ENCODE results near the gene ZNF579.

Gene ZNF579

GRCh38 chr19:55611983-55612645 lies 31.5 kb upstream of the ZNF579 start:
- DNase-seq (ENCODE audit: low read depth in 2 of 2) = no peak

- DNase-seq (ENCODE audit: low read depth in 2 of 2) = no peak
Observed at GRCh38 chr19:55611300-55611982, 30.8 kb upstream of the ZNF579 start.

- no peak for DNase-seq (ENCODE audit: low read depth in 2 of 2)
Observed at GRCh38 chr19:55609326-55609725, 28.7 kb upstream of the ZNF579 start.

- no peak for DNase-seq (ENCODE audit: low read depth in 2 of 2)
Observed at GRCh38 chr19:55606817-55607216, 26.2 kb upstream of the ZNF579 start.

GRCh38 chr19:55606471-55606787 lies 25.8 kb upstream of the ZNF579 start:
- no peak for DNase-seq (ENCODE audit: low read depth in 2 of 2)

- peak; percentile 44 to 52 for DNase-seq (ENCODE audit: low read depth in 2 of 2)
Observed at GRCh38 chr19:55605637-55606470, 25.2 kb upstream of the ZNF579 start, which contains the start of gene ZNF865. TSS of gene ZNF865 (plus strand) at chr19:55605647. CDS start at chr19:55613619, 7,972 bp downstream.

- DNase-seq (ENCODE audit: low read depth in 2 of 2) = peak; percentile 97 to 98
Observed at GRCh38 chr19:55605207-55605636, 24.6 kb upstream of the ZNF579 start.

GRCh38 chr19:55603581-55604292 lies 23.1 kb upstream of the ZNF579 start:
- DNase-seq (ENCODE audit: low read depth in 2 of 2) = no peak

GRCh38 chr19:55603115-55603514 lies 22.5 kb upstream of the ZNF579 start:
- no peak for DNase-seq (ENCODE audit: low read depth in 2 of 2)

GRCh38 chr19:55602104-55603001 lies 21.7 kb upstream of the ZNF579 start:
- no peak for DNase-seq (ENCODE audit: low read depth in 2 of 2)

GRCh38 chr19:55601084-55601483 lies 20.4 kb upstream of the ZNF579 start:
- DNase-seq (ENCODE audit: low read depth in 2 of 2) = no peak

GRCh38 chr19:55600662-55601028 lies 20.0 kb upstream of the ZNF579 start:
- DNase-seq (ENCODE audit: low read depth in 2 of 2) = no peak

- peak; percentile 65 to 66 for DNase-seq (ENCODE audit: low read depth in 2 of 2)
Observed at GRCh38 chr19:55599842-55600661, 19.4 kb upstream of the ZNF579 start, which contains the start of gene ZNF524. TSS of gene ZNF524 (plus strand) at chr19:55600288. CDS start at chr19:55602113, 1,825 bp downstream.

GRCh38 chr19:55599468-55599841 lies 18.8 kb upstream of the ZNF579 start, which contains the start of gene FIZ1:
TSS of gene FIZ1 (minus strand) at chr19:55599517. CDS start at chr19:55597865, 1,652 bp downstream.
- DNase-seq (ENCODE audit: low read depth in 2 of 2) = peak; percentile 92 to 93

GRCh38 chr19:55598719-55599467 lies 18.2 kb upstream of the ZNF579 start:
- peak; percentile 80 to 87 for DNase-seq (ENCODE audit: low read depth in 2 of 2)

GRCh38 chr19:55598034-55598433 lies 17.4 kb upstream of the ZNF579 start:
- no peak for DNase-seq (ENCODE audit: low read depth in 2 of 2)

- DNase-seq (ENCODE audit: low read depth in 2 of 2) = no peak
Observed at GRCh38 chr19:55597501-55597921, 16.9 kb upstream of the ZNF579 start.

- no peak for DNase-seq (ENCODE audit: low read depth in 2 of 2)
Observed at GRCh38 chr19:55596304-55596703, 15.7 kb upstream of the ZNF579 start.

- no peak for DNase-seq (ENCODE audit: low read depth in 2 of 2)
Observed at GRCh38 chr19:55594996-55595545, 14.4 kb upstream of the ZNF579 start.
